GM12878 (cell line): ENCODE results near the gene SYT3. TPM values are rescaled to one million over a fixed set of nuclear protein-coding genes. Genes with fewer than 3 reads are reported as not detected.

Source experiments
- ATAC-seq: fragments of 200-7000 bp; cut with Tn5 transposase; 3 replicates; pipeline ENCODE4 v1.9.1; 2020; ENCODE audit warnings: mild to moderate bottlenecking, moderate library complexity
- BruUV-seq: library from RNA; stranded (reverse); fragments of 400-500 nt; replicated peaks from 2 replicates; lab custom pipeline; 2021; lab: Mats Ljungman, UMichigan
- CTCF ChIA-PET: fragments of 300-600 bp; sonication (Branson Sonifier 250); formaldehyde crosslinking; extraction: SDS; loops from one replicate; lab custom pipeline; 2021; ENCODE audit warnings: inconsistent platforms; lab: Yijun Ruan, JAX
- POLR2A ChIA-PET: fragments of 350-600 bp; formaldehyde crosslinking; extraction: SDS; loops from one replicate; lab custom pipeline; 2021; ENCODE audit warnings: inconsistent platforms; lab: Charles Lee
- RAD21 ChIA-PET: fragments of 300-600 bp; sonication (Branson Sonifier 250); formaldehyde crosslinking; loops from one replicate; lab custom pipeline; 2023; ENCODE audit warnings: antibody characterized with exemption; ENCODE audit not compliant: unreplicated experiment; lab: Charles Lee
- SMC1A ChIA-PET: fragments of 300-600 bp; sonication (Branson Sonifier 250); formaldehyde crosslinking; loops from one replicate; lab custom pipeline; 2023; ENCODE audit not compliant: unreplicated experiment, uncharacterized antibody; lab: Charles Lee
- DNase-seq: peaks from one replicate; pipeline ENCODE4 v3.0.0-alpha.2; 2011; ENCODE audit warnings: low read depth, low spot score
- FAIRE-seq: peaks from 3 replicates; lab custom pipeline; 2011; peaks lifted over from hg19 to GRCh38; lab: Jason Lieb, UNC
- H2AFZ ChIP-seq: 2 replicates; pipeline ENCODE4 v1.6.0; 2011; ENCODE audit warnings: low read depth, low read length, control low read depth; ENCODE audit not compliant: control insufficient read depth
- H3K27ac ChIP-seq: 2 replicates; pipeline ENCODE4 v1.5.1; 2011; ENCODE audit warnings: control low read depth; ENCODE audit not compliant: control insufficient read depth, insufficient read depth
- H3K27me3 ChIP-seq, 2 experiments: replicated peaks in 1 of 2; 2 replicates each; pipeline versions ENCODE4 v1.6.0 to v1.6.1; 2011; ENCODE audit warnings: low read length in 1 of 2; ENCODE audit not compliant: control insufficient read depth in 2 of 2, insufficient read depth in 2 of 2
- H3K36me3 ChIP-seq, 2 experiments: 2 replicates each; pipeline ENCODE4 v1.5.1; 2011; ENCODE audit warnings: low read length in 1 of 2; ENCODE audit not compliant: control insufficient read depth in 2 of 2, insufficient read depth in 2 of 2
- H3K4me1 ChIP-seq: 2 replicates; pipeline ENCODE4 v1.6.1; 2011; ENCODE audit warnings: mild to moderate bottlenecking, low read length, moderate library complexity, mixed read lengths; ENCODE audit not compliant: control insufficient read depth, insufficient read depth
- H3K4me2 ChIP-seq: 2 replicates; pipeline ENCODE4 v1.6.0; 2011; ENCODE audit warnings: control low read depth; ENCODE audit not compliant: control insufficient read depth, insufficient read depth
- H3K4me3 ChIP-seq: fragments of 200-600 bp; sonication (generic); 2 replicates; pipeline ENCODE4 v1.5.1; 2016
- H3K79me2 ChIP-seq: 2 replicates; pipeline ENCODE4 v1.6.0; 2011; ENCODE audit warnings: low read length; ENCODE audit not compliant: control insufficient read depth, insufficient read depth
- H3K9ac ChIP-seq: 2 replicates; pipeline ENCODE4 v1.8.0; 2011; ENCODE audit warnings: low read length, control low read depth, mixed read lengths; ENCODE audit not compliant: control insufficient read depth, insufficient read depth
- H3K9me3 ChIP-seq: replicated peaks from 3 replicates; pipeline ENCODE4 v1.5.1; 2011; ENCODE audit warnings: mild to moderate bottlenecking, low read length; ENCODE audit not compliant: control insufficient read depth, insufficient read depth
- H4K20me1 ChIP-seq: 2 replicates; pipeline ENCODE4 v1.6.0; 2011; ENCODE audit not compliant: control insufficient read depth, insufficient read depth
- CHD2 ChIP-seq: IDR thresholded peaks from 2 replicates; pipeline ENCODE4 v1.6.1; 2011; ENCODE audit warnings: low read depth, low read length, improper control_type of control experiment, borderline replicate concordance
- HCFC1 ChIP-seq: fragments of 150-350 bp; IDR thresholded peaks from 2 replicates; pipeline ENCODE4 v1.6.1; 2014; ENCODE audit warnings: low read length
- HDAC2 ChIP-seq: fragments of 200-600 bp; sonication (generic); IDR thresholded peaks from 2 replicates; pipeline ENCODE4 v1.6.1; 2017
- MXI1 ChIP-seq: fragments of 150-350 bp; IDR thresholded peaks from 2 replicates; pipeline ENCODE4 v1.6.1; 2011; ENCODE audit warnings: low read depth, mild to moderate bottlenecking, inconsistent platforms, low read length, improper control_type of control experiment
- NFYA ChIP-seq: IDR thresholded peaks from 2 replicates; pipeline ENCODE4 v1.6.1; 2011; ENCODE audit warnings: low read depth, mild to moderate bottlenecking, low read length, improper control_type of control experiment, borderline replicate concordance
- SIX5 ChIP-seq: IDR thresholded peaks from 2 replicates; pipeline ENCODE4 v1.6.1; 2011; ENCODE audit warnings: mild to moderate bottlenecking, low read depth, low read length, moderate library complexity; ENCODE audit not compliant: severe bottlenecking
- SMAD1 ChIP-seq: fragments of 450-650 bp; IDR thresholded peaks from 2 replicates; pipeline ENCODE4 v1.6.1; 2018; ENCODE audit warnings: mild to moderate bottlenecking, low read depth; ENCODE audit not compliant: partially characterized antibody
- SREBF2 ChIP-seq: IDR thresholded peaks from 2 replicates; pipeline ENCODE4 v1.6.1; 2012; ENCODE audit warnings: mild to moderate bottlenecking, low read length
- TCF3 ChIP-seq: IDR thresholded peaks from 2 replicates; pipeline ENCODE4 v1.6.1; 2012; ENCODE audit warnings: low read depth, mild to moderate bottlenecking, low read length, borderline replicate concordance; ENCODE audit not compliant: insufficient read depth
- WGBS: methylation state at CpG from one replicate; pipeline ENCODE4 v1.1.6; 2016; ENCODE audit warnings: low lambda C conversion rate; ENCODE audit not compliant: insufficient replicate concordance, insufficient coverage; ENCODE audit errors: missing lambda C conversion rate; 5-methylcytosine and 5-hydroxymethylcytosine counted together
- in situ Hi-C: fragments of 300-500 bp; cut with MboI; formaldehyde crosslinking; loops from 9 replicates; pipeline ENCODE4 v1.14.3; 2018; ENCODE audit warnings: mixed read lengths
- intact Hi-C: fragments of 100-400 bp; cut with micrococcal nuclease; formaldehyde crosslinking; loops from one replicate; pipeline ENCODE4 v1.14.2; 2022; ENCODE audit not compliant: unreplicated experiment
- polyA plus RNA-seq, 11 experiments: library from polyadenylated mRNA; depleted of rRNA in 4 of 11; unstranded in 6 of 11; stranded (reverse) in 5 of 11; fragments of >200 nt; fragmentation: Nextera tagmentation in 4 of 11; fragmentation: Illumina TruSeq in 1 of 11; extraction: Ambion mirVana in 4 of 11; extraction: Trizol in 1 of 11; gene quantifications; 1 replicate in 1 of 11; 2 replicates in 10 of 11; pipeline versions ENCODE4 v1.2.1 to v1.2.3, GENCODE V29; 2011 to 2016; ENCODE audit warnings: inconsistent platforms in 2 of 11, missing spikeins in 2 of 11, low read depth in 1 of 11
- total RNA-seq, 4 experiments: library from RNA; depleted of rRNA in 3 of 4; stranded (reverse); fragments of >200 nt in 3 of 4; fragmentation: Illumina TruSeq in 1 of 4; extraction: Trizol in 1 of 4; gene quantifications; 2 replicates each; pipeline versions ENCODE4 v1.2.1 to v1.2.3, GENCODE V29; 2013 to 2021
- TF ChIP-seq, protein P1 (sequence below): IDR thresholded peaks from 2 replicates; pipeline ENCODE4 v1.6.1; 2012; ENCODE audit warnings: low read length, inconsistent platforms
- TF ChIP-seq, protein P2 (sequence below): fragments of 450-650 bp; formaldehyde crosslinking; IDR thresholded peaks from 2 replicates; pipeline ENCODE4 v1.4.0; 2022; ENCODE audit warnings: mild to moderate bottlenecking, moderate library complexity

SYT3 gene
- total and polyA plus RNA-seq, 10 of the 15 experiments (the other 5 are each of a cell fraction or from before 2014, with no cell fraction given): 0.05 to 0.18 TPM; not detected in 8

DNA sequence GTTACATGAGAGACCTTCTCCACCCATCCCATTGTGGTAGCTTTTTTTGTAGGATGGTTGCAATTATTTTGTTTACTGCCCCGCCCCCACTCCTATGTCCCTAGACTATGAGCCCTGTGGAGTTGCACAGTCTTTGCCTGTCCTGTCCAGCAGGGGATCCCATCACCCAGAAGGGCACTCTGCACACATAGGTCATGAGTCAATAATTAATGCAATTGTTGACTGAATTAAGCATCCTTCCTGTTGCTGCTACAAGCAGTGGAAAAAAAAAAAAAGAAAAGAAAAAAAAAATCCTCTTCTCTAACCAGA is 23.8 kb upstream of the SYT3 start:
- ATAC-seq (no peak; the same call in 2 of the 3 replicates), FAIRE-seq (no peak), DNase-seq (no peak)
- BruUV-seq: no TSS peak
- Histone ChIP-seq H3K9me3 (no peaks in the 10 kb centered on the region; the same call in 2 of the 3 replicates), H3K4me3 (no peak overlapping the region), H2AFZ (no peak overlapping the region), H3K4me2 (no peak overlapping the region), H3K4me1 (no peaks in the 10 kb centered on the region), H3K9ac (no peak overlapping the region), H3K27me3 (no peaks in the 10 kb centered on the region), H4K20me1 (no peaks in the 10 kb centered on the region), H3K27ac (no peak overlapping the region), H3K36me3 (no peaks in the 10 kb centered on the region), H3K79me2 (no peaks in the 10 kb centered on the region)
- POLR2A ChIA-PET: no interaction called here
- TF ChIP-seq CHD2: no peak
- TF ChIP-seq, protein P1, sequence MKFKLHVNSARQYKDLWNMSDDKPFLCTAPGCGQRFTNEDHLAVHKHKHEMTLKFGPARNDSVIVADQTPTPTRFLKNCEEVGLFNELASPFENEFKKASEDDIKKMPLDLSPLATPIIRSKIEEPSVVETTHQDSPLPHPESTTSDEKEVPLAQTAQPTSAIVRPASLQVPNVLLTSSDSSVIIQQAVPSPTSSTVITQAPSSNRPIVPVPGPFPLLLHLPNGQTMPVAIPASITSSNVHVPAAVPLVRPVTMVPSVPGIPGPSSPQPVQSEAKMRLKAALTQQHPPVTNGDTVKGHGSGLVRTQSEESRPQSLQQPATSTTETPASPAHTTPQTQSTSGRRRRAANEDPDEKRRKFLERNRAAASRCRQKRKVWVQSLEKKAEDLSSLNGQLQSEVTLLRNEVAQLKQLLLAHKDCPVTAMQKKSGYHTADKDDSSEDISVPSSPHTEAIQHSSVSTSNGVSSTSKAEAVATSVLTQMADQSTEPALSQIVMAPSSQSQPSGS: no peak
- in situ Hi-C loops (no loop called here), intact Hi-C loops (no loop called here)
- WGBS: 0% methylated on average over 1 of the region's 1 CpG
- CTCF ChIA-PET: no interaction called here
- RAD21 ChIA-PET: interaction anchor here (0.9 kb wide), 1 partner anchor 16 kb away, joined by 3 read pairs; no protein-coding TSS in a partner anchor
- SMC1A ChIA-PET: no interaction called here

DNA sequence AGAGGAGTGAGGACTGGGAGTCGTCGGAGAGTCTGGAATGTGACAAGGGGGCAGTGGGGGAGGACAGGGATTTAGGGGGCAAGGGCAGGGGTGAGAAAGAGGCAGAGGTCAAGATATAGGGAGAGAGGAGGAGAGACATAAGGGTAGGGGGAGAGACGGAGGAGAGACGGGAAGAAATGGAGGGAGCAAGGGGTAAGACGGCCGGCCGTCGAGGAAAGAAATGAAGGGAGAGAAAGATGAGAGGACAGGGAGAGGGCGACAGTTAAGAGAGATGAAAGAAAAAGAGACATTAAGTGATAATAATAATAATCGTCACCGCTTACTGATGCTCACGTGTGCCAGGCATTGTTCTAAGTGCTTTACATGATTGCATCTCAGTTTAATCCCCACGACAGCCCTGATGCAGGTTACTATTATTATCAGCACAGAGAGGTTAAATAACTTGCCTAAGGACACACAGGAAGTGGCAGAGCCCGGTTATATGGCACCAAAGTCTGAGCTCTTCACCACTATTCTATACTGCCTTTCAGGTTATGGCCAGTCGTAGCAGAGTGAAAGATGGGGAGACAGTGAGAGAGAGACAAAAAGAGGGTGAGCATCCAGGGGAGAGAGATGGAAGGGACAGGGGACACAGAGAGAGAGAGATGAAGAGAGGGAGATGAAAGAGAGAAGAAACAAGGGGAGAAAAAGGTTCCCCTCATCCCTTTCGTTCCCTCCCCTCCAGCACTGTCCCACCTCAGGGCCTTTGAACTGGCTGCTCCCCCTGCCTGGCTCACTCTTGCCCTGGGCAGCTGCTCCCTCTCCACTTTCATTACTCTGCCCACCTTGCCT is 23.2 kb upstream of the SYT3 start:
- no peaks in the 10 kb centered on the region for H3K79me2 ChIP-seq
- in situ Hi-C loops: no loop called here

More for the DNA sequence above, 23.2 kb upstream of the SYT3 start:
- Histone ChIP-seq H3K36me3 (no peaks in the 10 kb centered on the region), H3K27ac (no peak overlapping the region), H4K20me1 (no peaks in the 10 kb centered on the region), H2AFZ (no peak overlapping the region), H3K27me3 (no peaks in the 10 kb centered on the region), H3K9me3 (no peaks in the 10 kb centered on the region; the same call in 2 of the 3 replicates), H3K4me2 (no peak overlapping the region), H3K4me3 (no peak overlapping the region), H3K9ac (no peak overlapping the region), H3K4me1 (no peaks in the 10 kb centered on the region)
- TF ChIP-seq MXI1: no peak
- TF ChIP-seq, protein P2, sequence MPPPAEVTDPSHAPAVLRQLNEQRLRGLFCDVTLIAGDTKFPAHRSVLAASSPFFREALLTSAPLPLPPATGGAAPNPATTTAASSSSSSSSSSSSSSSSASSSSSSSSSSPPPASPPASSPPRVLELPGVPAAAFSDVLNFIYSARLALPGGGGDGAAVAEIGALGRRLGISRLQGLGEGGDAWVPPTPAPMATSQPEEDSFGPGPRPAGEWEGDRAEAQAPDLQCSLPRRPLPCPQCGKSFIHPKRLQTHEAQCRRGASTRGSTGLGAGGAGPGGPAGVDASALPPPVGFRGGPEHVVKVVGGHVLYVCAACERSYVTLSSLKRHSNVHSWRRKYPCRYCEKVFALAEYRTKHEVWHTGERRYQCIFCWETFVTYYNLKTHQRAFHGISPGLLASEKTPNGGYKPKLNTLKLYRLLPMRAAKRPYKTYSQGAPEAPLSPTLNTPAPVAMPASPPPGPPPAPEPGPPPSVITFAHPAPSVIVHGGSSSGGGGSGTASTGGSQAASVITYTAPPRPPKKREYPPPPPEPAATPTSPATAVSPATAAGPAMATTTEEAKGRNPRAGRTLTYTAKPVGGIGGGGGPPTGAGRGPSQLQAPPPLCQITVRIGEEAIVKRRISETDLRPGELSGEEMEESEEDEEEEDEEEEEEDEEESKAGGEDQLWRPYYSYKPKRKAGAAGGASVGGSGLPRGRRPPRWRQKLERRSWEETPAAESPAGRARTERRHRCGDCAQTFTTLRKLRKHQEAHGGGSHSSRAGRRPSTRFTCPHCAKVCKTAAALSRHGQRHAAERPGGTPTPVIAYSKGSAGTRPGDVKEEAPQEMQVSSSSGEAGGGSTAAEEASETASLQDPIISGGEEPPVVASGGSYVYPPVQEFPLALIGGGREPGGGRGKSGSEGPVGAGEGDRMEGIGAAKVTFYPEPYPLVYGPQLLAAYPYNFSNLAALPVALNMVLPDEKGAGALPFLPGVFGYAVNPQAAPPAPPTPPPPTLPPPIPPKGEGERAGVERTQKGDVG (CRISPR knock-in tag): no peak
- no peak for TF ChIP-seq HDAC2
- no peak for TF ChIP-seq SMAD1
- TF ChIP-seq SREBF2: no peak
- TF ChIP-seq SIX5: no peak
- no peak for TF ChIP-seq TCF3
- no peak for TF ChIP-seq HCFC1
- TF ChIP-seq NFYA: no peak
- intact Hi-C loops: no loop called here
- 50% methylated on average over 14 of the region's 16 CpGs for WGBS
- ChIA-PET POLR2A (no interaction called here), SMC1A (no interaction called here), RAD21 (no interaction called here), CTCF (no interaction called here)
- FAIRE-seq: no peak
- DNase-seq: no peak
- no TSS peak for BruUV-seq
- ATAC-seq: no peak
